GM12892 (cell line): ENCODE results near the gene HAND2.

Experiments
- DNase-seq: peaks from one replicate; pipeline ENCODE4 v3.0.0; 2011; ENCODE audit not compliant: insufficient read length
- FAIRE-seq: peaks from 2 replicates; lab custom pipeline; 2011; peaks lifted over from hg19 to GRCh38; lab: Jason Lieb, UNC
- POLR2A ChIP-seq: IDR thresholded peaks from 2 replicates; pipeline ENCODE4 v1.6.1; 2011; ENCODE audit warnings: low read depth, low read length, control low read depth
- POLR2AphosphoS5 ChIP-seq: IDR thresholded peaks from 2 replicates; pipeline ENCODE4 v1.6.1; 2011; ENCODE audit warnings: low read depth, low read length, control low read depth
- TAF1 ChIP-seq: IDR thresholded peaks from 2 replicates; pipeline ENCODE4 v1.6.1; 2011; ENCODE audit warnings: low read depth, mild to moderate bottlenecking, control low read depth, low read length, borderline replicate concordance

The HAND2 gene

DNA sequence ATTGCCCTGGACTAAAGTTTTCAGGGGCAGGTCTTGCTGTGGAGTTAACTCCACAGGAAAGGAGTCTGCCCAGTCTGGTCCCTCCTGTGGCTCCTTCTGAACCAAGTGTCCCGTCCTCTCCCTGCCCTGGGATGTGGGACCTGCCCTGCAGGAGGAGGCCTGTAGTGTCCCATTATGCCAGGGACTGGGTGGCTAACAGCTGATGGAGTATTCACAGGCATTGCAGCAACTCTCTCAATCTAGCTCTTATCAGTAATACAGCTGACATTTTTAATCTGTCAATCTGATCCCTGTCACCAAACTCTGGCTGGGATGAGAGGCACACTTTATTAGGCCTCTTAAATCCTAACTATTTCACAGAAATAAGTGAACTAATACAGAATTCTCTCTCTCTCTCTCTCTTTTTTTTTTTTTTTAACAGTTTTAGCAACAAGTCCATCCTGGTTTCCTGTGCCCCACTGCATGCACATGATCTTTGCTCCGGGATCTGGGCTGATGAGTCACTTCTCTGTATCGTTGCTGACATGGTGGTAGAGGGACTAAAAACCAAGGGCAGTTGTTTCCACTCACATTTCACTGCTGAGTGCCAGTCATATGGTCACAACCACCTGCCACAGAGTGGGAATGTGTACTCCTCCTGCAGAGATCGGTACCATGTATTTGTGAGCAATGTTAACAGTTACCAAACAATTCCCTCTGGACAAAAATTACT, 39.1 kb downstream of the HAND2 start:
- no peak for FAIRE-seq
- TF ChIP-seq POLR2AphosphoS5 = no peak
- TF ChIP-seq POLR2A = no peak
- no peak for TF ChIP-seq TAF1
- DNase-seq = no peak

DNA sequence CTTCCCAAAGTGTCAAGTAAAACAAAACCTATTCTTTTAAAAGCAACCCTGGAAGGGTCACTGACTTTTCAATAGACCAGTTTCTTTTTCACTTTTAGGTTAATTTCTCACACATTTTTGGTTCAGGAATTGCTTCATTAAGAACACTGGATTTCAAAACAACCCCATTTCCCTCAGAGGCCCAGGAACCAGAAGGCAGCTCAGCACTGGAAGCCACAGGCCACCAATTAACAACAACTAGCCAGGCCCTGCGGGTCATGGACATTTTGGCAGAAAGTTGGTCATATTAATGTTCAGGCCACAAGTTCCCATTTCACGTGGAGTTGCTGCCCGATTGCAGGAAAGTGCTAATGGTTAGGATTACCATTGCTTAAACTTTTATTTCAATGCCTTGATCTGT, 39.8 kb downstream of the HAND2 start:
- no peak for TF ChIP-seq POLR2A
- no peak for TF ChIP-seq POLR2AphosphoS5
- TF ChIP-seq TAF1 = no peak
- FAIRE-seq (no peak), DNase-seq (no peak)

DNA sequence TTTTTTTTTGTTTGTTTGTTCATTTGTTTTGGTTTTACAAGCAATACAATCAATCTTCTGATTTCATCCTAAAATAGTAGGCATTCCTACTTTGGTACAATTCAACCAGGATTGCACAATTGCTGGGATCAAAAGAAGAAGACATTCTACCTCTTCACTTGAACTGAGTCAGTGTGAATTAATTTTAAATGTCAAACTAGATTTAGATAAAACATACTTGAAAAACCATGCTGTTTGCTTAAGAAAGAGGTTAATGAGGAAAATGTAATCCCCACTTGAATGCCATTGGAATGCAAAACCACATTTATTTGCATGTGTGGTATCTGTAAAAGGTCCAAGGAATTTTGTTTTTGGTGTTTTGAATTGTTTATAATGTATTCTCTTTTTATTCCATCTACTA, 40.5 kb downstream of the HAND2 start:
- no peak for FAIRE-seq
- no peak for TF ChIP-seq POLR2AphosphoS5
- TF ChIP-seq TAF1 = no peak
- TF ChIP-seq POLR2A = no peak
- DNase-seq = no peak

DNA sequence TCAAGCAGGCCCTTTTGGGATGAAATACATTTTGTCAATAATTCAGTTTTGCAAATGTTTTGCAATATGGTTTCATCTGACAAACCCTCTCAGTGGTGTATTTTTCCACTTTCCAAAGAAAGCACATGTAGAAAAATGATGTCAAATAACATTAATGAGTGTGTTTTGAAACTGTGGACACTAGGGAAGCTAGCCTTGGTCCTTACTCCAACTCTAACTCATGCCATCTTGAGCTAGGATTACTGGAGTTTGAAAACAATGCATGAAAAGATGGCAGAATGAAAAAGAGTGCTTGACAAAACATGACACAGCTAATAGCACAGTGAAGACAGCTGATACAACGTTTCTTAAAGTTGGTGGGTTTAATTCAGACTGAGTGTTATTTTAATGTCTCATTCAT, 41.4 kb downstream of the HAND2 start:
- FAIRE-seq = no peak
- TF ChIP-seq POLR2AphosphoS5 (no peak), TAF1 (no peak)
- no peak for DNase-seq

DNA sequence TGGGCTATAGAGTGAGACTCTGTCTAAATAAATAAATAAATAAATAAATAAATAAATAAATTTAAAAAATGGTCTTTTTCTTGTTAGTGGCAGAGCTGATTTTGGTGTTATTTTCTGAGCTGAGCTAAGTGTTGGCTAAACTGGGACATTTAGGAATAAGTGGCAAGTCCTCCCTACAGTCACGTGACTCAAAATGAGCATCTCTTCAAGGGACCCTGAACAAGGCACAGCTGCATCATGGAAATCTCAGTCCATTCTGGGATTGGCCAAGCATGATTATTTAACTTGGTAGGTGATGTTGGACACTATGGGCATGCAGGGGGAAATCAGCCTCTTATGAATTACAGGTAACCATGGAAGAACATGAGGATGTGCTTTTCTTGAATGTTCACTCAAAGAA, 42.0 kb downstream of the HAND2 start:
- DNase-seq (no peak), FAIRE-seq (no peak)
- TF ChIP-seq TAF1 (no peak), POLR2AphosphoS5 (no peak), POLR2A (no peak)

DNA sequence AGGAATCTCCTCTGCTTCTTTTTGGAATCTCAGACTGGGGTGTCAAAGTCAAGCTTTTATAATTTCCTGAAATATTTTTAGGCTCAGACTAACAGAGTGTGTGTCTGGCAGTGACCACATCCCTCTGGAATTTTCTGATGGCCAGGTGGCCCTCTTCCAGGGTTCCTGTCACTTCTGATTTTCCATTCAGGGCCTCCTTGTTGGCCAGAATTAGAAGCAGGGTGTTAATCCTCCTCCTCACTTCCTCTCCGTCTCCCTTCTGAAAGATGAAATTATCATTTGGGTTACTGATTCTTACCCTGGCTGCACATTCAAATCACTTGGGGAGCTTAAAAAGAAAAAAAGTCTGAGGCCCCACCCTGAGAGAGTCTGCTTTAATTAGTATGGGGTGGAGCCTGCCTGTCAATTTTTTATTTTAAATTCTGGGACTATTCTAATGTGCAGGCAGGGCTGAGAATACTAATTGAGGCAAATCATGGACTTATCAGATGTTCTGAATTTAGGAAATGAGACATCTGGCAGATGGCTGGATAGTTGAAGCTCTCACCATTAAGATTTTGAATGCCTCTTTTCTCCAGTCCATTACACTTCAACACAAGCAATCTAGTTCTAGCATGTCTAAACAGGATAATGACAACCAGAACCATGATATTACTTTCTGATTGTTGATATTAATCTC, 43.2 kb downstream of the HAND2 start:
- no peak for DNase-seq
- TF ChIP-seq POLR2A (no peak), TAF1 (no peak), POLR2AphosphoS5 (no peak)
- no peak for FAIRE-seq

DNA sequence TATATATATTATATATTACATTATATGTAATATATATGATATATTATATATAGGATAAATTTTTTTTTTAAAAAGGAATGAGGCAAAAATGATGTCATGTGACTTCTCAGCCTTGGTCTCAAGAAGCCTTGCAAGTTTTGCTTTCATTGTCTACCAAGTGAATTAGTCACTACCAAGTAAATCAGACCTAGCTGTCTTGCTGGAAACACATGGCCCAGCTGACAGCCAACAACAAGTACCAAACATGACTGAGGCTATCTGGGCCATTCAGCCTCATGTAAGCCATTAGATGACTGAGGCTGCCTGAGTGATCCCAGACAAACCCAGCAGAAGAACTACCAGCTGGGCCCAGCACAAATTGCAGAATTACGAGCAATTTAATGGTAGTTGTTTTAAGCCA, 44.9 kb downstream of the HAND2 start:
- no peak for TF ChIP-seq TAF1
- FAIRE-seq (no peak), DNase-seq (no peak)

DNA sequence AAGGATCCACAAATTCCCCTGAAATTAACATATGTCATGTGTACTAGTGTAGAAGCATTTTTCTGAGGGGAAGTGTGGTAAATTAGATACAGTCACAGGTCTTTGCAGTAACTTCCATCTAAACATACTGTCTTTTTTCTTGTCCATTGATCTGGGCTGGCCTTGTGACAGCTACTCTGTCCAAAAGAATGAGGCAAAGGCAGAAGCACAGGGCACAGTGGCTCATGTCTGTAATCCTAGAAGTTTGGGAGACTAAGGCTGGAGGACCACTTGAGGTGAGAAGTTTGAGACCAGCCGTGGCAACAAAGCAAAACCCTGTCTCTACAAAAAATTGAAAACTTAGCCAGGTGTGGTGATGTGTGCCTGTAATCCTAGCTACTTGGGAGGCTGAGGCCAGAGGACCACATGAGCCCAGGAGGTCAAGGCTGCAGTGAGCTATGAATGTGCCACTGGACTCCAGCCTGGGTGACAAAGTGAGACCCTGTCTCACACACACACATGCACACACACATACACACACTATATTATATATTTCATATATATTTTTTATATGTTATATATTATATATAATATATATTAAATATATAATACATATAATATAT, 47.6 kb downstream of the HAND2 start:
- FAIRE-seq = peak; percentile 38
- no peak for DNase-seq
- TF ChIP-seq POLR2A (no peak), TAF1 (no peak), POLR2AphosphoS5 (no peak)

DNA sequence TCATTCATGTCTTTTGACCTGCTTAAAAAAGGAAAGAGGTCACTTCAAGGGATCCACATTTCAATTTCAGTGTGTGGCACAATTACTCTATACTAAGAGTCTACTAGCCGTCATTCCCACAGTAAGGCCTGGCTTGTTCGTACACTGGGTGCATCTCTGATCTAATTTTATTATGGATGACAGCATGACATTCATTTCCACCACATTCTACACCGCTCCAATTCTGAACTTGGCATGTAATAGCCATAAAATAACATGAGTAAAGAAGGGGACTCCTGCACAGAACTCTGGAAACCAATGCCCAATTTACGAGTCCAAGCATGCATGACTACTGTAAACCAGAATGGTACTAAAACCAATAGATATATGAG, 51.1 kb downstream of the HAND2 start:
- DNase-seq (no peak), FAIRE-seq (no peak)
- no peak for TF ChIP-seq POLR2A
- TF ChIP-seq POLR2AphosphoS5 = no peak
- no peak for TF ChIP-seq TAF1

DNA sequence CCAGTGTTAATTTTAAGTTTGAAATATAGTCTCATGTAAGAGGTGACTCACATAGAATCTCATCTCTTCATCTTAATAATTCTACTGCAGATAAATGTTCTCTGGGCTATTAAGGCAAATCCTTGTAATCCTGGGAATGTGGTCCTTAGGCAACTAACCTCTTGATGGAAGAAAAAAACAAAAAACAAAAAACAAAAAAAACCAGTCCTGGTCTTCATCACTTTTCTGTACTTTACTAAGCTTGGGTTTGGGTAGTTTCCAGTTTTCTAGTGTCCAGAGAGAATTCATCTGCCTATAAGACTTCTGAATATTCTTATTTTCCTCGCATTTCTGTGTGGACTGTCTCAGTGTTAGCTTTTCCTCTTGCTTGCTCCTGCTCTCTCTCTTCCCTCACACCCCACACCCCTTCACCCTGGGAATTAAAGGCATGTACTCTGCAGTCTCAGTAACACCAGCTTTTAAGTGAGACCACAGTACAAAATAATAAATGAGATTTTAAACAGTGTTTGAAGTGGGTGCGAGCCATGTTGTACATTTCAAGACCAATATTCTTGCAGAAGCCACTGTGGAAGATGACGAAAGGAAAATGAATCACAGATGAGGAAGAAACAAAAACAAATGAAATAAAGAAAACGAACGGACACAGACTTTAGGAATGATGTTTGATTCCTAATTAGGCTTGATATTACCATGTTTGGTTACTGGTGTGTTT, 51.7 kb downstream of the HAND2 start:
- TF ChIP-seq POLR2AphosphoS5 (no peak), POLR2A (no peak), TAF1 (no peak)
- DNase-seq = no peak
- no peak for FAIRE-seq

DNA sequence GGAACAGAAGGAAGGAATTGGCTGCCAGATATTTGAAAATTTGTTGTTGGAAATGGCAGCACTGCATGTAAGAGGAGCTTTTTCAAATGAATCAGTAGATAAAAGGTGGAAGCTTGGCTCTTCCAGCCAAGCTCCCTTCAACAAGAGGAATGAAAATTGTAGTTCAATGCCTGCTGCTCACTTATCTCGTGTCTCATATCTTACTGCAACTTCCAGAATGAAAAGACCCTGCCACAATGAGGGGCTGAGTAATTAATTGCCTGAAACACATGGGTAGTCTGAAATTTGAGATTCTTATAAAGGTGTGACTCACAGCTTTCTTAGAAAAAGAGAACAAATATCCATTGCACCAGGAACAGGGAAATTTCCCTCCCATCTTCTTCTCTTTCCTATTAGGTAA, 53.0 kb downstream of the HAND2 start:
- no peak for FAIRE-seq
- no peak for TF ChIP-seq POLR2AphosphoS5
- TF ChIP-seq TAF1 = no peak
- no peak for TF ChIP-seq POLR2A
- no peak for DNase-seq
